ENCODE measurements around the gene SLC30A1. TPM values are rescaled to one million over a fixed set of nuclear protein-coding genes. Genes with fewer than 3 reads are reported as not detected.
A peak's percentile ranks its signal among the peaks of the same experiment; 100 is the strongest.

SLC30A1 gene
- total and polyA plus RNA-seq, 2 of the 13 experiments (the other 11 are each of a cell fraction or from before 2014, with no cell fraction given) = 5.9 to 24.4 TPM

DNA sequence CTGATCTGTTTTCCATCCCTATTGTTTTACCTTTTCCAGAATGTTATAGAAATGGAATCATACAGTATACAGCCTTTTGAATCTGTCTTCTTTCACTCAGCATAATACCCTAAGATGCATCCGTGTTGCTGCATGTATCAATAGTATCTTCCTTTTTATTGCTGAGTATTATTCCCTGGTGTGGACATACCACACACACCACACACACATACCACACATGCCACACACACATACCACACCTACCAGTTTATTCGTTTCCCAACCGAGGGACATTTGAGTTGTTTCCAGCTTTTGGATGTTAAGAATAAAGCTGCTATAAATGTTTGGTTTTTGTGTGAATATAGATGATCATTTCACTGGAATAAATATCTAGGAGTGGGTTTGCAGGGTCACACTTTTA lies 22.2 kb upstream of the SLC30A1 start:
- Histone ChIP-seq H3K4me2 (ENCODE audit: low read depth, low read length) (no peak overlapping the region), H3K9me3 (ENCODE audit: low read length) (no peaks in the 10 kb centered on the region), H3K9ac (ENCODE audit: insufficient read depth, low read depth, low read length) (no peak overlapping the region), H3K27me3 (ENCODE audit: control insufficient read depth in 1 of 2, insufficient read depth in 2 of 2, low read length in 2 of 2) (no peaks in the 10 kb centered on the region), H4K20me1 (ENCODE audit: insufficient read depth, low read length) (no peaks in the 10 kb centered on the region), H3K27ac (ENCODE audit: extremely low read length, insufficient read depth, low read length) (no peak overlapping the region), H3K79me2 (ENCODE audit: insufficient read depth, low read length) (peaks cover 21% of the 10 kb centered on the region), H3K4me3 (replicated peaks in 1 of 3; ENCODE audit: insufficient read depth in 1 of 3, low read depth in 2 of 3, low read length in 3 of 3) (no peak overlapping the region), H2AFZ (ENCODE audit: low read length) (no peak overlapping the region), H3K4me1 (ENCODE audit: insufficient read depth, low read length) (peaks cover 63% of the 10 kb centered on the region), H3K36me3 (replicated peaks in 1 of 2; ENCODE audit: control insufficient read depth in 1 of 2, insufficient read depth in 2 of 2, low read length in 2 of 2) (no peaks in the 10 kb centered on the region)
- no peak for TF ChIP-seq MAF1 (CRISPR knock-in tag; IDR thresholded peaks at IDR 0.05; ENCODE audit: borderline replicate concordance)
- TF ChIP-seq ZNF83 (CRISPR knock-in tag; IDR thresholded peaks at IDR 0.05; ENCODE audit: borderline replicate concordance) = no peak
- no peak for TF ChIP-seq MED13 (CRISPR knock-in tag; IDR thresholded peaks at IDR 0.05)
- TF ChIP-seq ZNF383 (CRISPR knock-in tag; IDR thresholded peaks at IDR 0.05; ENCODE audit: borderline replicate concordance) = no peak
- peak; percentile 60 for TF ChIP-seq TEAD3 (CRISPR knock-in tag; optimal IDR thresholded peaks at IDR 0.05; ENCODE audit: borderline replicate concordance)
- in situ Hi-C loops (cut with HindIII; ENCODE audit: extremely low pct_ligation_motif_present, low pct_unique_long_range_greater_than_20kb) (no loop called here), intact Hi-C loops (cut with micrococcal nuclease; ENCODE audit: unreplicated experiment) (no loop called here)
- ATAC-seq (no peak), DNase-seq (ENCODE audit: low spot score) (no peak), FAIRE-seq (no peak)
- no TSS peak for BruUV-seq (replicated peaks)
- ChIA-PET CTCF (ENCODE audit: low intra/inter-chr PET ratio, low total read pairs) (no interaction called here), POLR2A (no interaction called here)
- WGBS (ENCODE audit: low lambda C conversion rate) = 88% methylated on average over 3 of the region's 3 CpGs

DNA sequence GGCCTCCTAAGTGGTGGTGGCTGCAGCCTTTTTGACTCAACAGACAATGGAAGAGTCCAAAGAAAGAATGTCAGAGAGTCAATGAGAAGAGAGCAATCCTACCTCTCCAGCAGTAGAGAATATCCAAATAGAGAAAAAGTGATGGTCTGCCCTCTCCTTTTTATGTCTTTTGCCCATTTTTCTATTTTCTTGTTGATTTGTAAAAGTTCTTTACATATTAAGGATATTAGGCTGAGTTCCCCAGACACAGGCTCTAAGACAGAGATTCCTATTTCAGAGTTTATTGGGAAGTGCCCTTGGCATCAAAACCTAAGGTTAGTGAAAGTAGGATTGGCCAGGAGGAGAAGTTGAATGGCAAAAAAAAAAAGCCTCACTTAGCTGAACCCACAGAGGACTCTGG lies 20.3 kb upstream of the SLC30A1 start:
- H3K27me3 ChIP-seq (ENCODE audit: control insufficient read depth in 1 of 2, insufficient read depth in 2 of 2, low read length in 2 of 2) = no peaks in the 10 kb centered on the region
- peaks cover 2% of the 10 kb centered on the region for H3K79me2 ChIP-seq (ENCODE audit: insufficient read depth, low read length)
- H3K27ac ChIP-seq (ENCODE audit: extremely low read length, insufficient read depth, low read length) = no peak overlapping the region
- FAIRE-seq (no peak), DNase-seq (ENCODE audit: low spot score) (no peak), ATAC-seq (no peak)
- H4K20me1 ChIP-seq (ENCODE audit: insufficient read depth, low read length) = no peaks in the 10 kb centered on the region
- in situ Hi-C loops (cut with HindIII; ENCODE audit: extremely low pct_ligation_motif_present, low pct_unique_long_range_greater_than_20kb) = no loop called here
- peaks cover 51% of the 10 kb centered on the region for H3K4me1 ChIP-seq (ENCODE audit: insufficient read depth, low read length)
- no peaks in the 10 kb centered on the region for H3K9me3 ChIP-seq (ENCODE audit: low read length)
- POLR2A ChIA-PET = no interaction called here
- intact Hi-C loops (cut with micrococcal nuclease; ENCODE audit: unreplicated experiment) = no loop called here
- H2AFZ ChIP-seq (ENCODE audit: low read length) = no peak overlapping the region
- no peaks in the 10 kb centered on the region for H3K36me3 ChIP-seq (replicated peaks in 1 of 2; ENCODE audit: control insufficient read depth in 1 of 2, insufficient read depth in 2 of 2, low read length in 2 of 2)
- no peak overlapping the region for H3K9ac ChIP-seq (ENCODE audit: insufficient read depth, low read depth, low read length)
- no peak overlapping the region for H3K4me2 ChIP-seq (ENCODE audit: low read depth, low read length)
- no peak overlapping the region for H3K4me3 ChIP-seq (replicated peaks in 1 of 3; ENCODE audit: insufficient read depth in 1 of 3, low read depth in 2 of 3, low read length in 3 of 3)
- CTCF ChIA-PET (ENCODE audit: low intra/inter-chr PET ratio, low total read pairs) = no interaction called here
- BruUV-seq (replicated peaks) = no TSS peak
- TF ChIP-seq, protein P1, sequence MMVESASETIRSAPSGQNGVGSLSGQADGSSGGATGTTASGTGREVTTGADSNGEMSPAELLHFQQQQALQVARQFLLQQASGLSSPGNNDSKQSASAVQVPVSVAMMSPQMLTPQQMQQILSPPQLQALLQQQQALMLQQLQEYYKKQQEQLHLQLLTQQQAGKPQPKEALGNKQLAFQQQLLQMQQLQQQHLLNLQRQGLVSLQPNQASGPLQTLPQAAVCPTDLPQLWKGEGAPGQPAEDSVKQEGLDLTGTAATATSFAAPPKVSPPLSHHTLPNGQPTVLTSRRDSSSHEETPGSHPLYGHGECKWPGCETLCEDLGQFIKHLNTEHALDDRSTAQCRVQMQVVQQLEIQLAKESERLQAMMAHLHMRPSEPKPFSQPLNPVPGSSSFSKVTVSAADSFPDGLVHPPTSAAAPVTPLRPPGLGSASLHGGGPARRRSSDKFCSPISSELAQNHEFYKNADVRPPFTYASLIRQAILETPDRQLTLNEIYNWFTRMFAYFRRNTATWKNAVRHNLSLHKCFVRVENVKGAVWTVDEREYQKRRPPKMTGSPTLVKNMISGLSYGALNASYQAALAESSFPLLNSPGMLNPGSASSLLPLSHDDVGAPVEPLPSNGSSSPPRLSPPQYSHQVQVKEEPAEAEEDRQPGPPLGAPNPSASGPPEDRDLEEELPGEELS (CRISPR knock-in tag; IDR thresholded peaks at IDR 0.05) = no peak
- TF ChIP-seq ZFP62 (CRISPR knock-in tag; IDR thresholded peaks at IDR 0.05) (no peak), ZFP36L2 (CRISPR knock-in tag; IDR thresholded peaks at IDR 0.05) (no peak), KAT2B (IDR thresholded peaks at IDR 0.05; ENCODE audit: borderline replicate concordance, low read depth, low read length) (no peak), RXRA (CRISPR knock-in tag; IDR thresholded peaks at IDR 0.05) (no peak), MYC (CRISPR knock-in tag; IDR thresholded peaks at IDR 0.05; ENCODE audit: borderline replicate concordance) (no peak), HDAC6 (IDR thresholded peaks at IDR 0.05; ENCODE audit: low read depth, low read length) (no peak), HNF1B (CRISPR knock-in tag; IDR thresholded peaks at IDR 0.05) (no peak), MNT (IDR thresholded peaks at IDR 0.05) (no peak), SETDB1 (CRISPR knock-in tag; IDR thresholded peaks at IDR 0.05; ENCODE audit: borderline replicate concordance) (no peak), SATB2 (CRISPR knock-in tag; IDR thresholded peaks at IDR 0.05) (no peak), ZNF251 (CRISPR knock-in tag; IDR thresholded peaks at IDR 0.05) (no peak)

Measured in HepG2 (cell line).